ENCODE data around the gene IRS2.

The IRS2 gene

GRCh38 chr13:109780845-109781383 lies 5.5 kb downstream of the IRS2 start:
- DNase-seq: no peak

- no peak for DNase-seq
Measured at GRCh38 chr13:109779876-109780510, 6.4 kb downstream of the IRS2 start.

GRCh38 chr13:109779074-109779473 lies 7.3 kb downstream of the IRS2 start:
- no peak for DNase-seq

GRCh38 chr13:109778102-109778542 lies 8.3 kb downstream of the IRS2 start:
- DNase-seq: no peak

GRCh38 chr13:109776575-109776974 lies 9.8 kb downstream of the IRS2 start:
- DNase-seq: no peak

- DNase-seq: no peak
Measured at GRCh38 chr13:109773786-109774185, 12.6 kb downstream of the IRS2 start.

GRCh38 chr13:109773276-109773675 lies 13.1 kb downstream of the IRS2 start:
- DNase-seq: no peak

- DNase-seq: no peak
Measured at GRCh38 chr13:109771926-109772325, 14.5 kb downstream of the IRS2 start.

- DNase-seq: no peak
Measured at GRCh38 chr13:109770436-109770835, 15.9 kb downstream of the IRS2 start.

- no peak for DNase-seq
Measured at GRCh38 chr13:109769921-109770320, 16.5 kb downstream of the IRS2 start.

GRCh38 chr13:109769275-109769674 lies 17.1 kb downstream of the IRS2 start:
- DNase-seq: no peak

GRCh38 chr13:109768616-109769015 lies 17.8 kb downstream of the IRS2 start:
- no peak for DNase-seq

GRCh38 chr13:109768176-109768575 lies 18.2 kb downstream of the IRS2 start:
- DNase-seq: no peak

- DNase-seq: no peak
Measured at GRCh38 chr13:109767023-109767422, 19.4 kb downstream of the IRS2 start.

- DNase-seq: peak; percentile 65 to 83
Measured at GRCh38 chr13:109764470-109765291, 21.7 kb downstream of the IRS2 start.

GRCh38 chr13:109764045-109764444 lies 22.3 kb downstream of the IRS2 start:
- DNase-seq: peak in 1 of 2 experiments; percentile 44

GRCh38 chr13:109762791-109763190 lies 23.6 kb downstream of the IRS2 start:
- no peak for DNase-seq

GRCh38 chr13:109761695-109762094 lies 24.7 kb downstream of the IRS2 start:
- no peak for DNase-seq

- no peak for DNase-seq
Measured at GRCh38 chr13:109760951-109761350, 25.4 kb downstream of the IRS2 start.

- DNase-seq: peak; percentile 49 to 83
Measured at GRCh38 chr13:109760402-109760801, 26.0 kb downstream of the IRS2 start.

- DNase-seq: peak in 1 of 2 experiments; percentile 14
Measured at GRCh38 chr13:109759609-109760008, 26.8 kb downstream of the IRS2 start.

- DNase-seq: no peak
Measured at GRCh38 chr13:109758937-109759480, 27.4 kb downstream of the IRS2 start.

- DNase-seq: no peak
Measured at GRCh38 chr13:109756778-109757177, 29.6 kb downstream of the IRS2 start.

- DNase-seq: no peak
Measured at GRCh38 chr13:109755997-109756396, 30.4 kb downstream of the IRS2 start.
